Measurements from ENCODE around the gene PTOV1. TPM values are rescaled to one million over a fixed set of nuclear protein-coding genes. Genes with fewer than 3 reads are reported as not detected.

The PTOV1 gene
- total RNA-seq, 1 donor from 2014 or later: 168 TPM

- no peaks in the 10 kb centered on the region for H3K9me3 Mint-ChIP-seq (ENCODE audit: low read depth)
- DNase-seq (ENCODE audit: low spot score): no peak
- peaks cover 40% of the 10 kb centered on the region for H3K4me1 Mint-ChIP-seq (ENCODE audit: low read depth)
- H3K36me3 Mint-ChIP-seq (ENCODE audit: low read depth): peaks cover 3% of the 10 kb centered on the region
- no peak for TF ChIP-seq CTCF (IDR thresholded peaks at IDR 0.05)
- no peaks in the 10 kb centered on the region for H3K27me3 Mint-ChIP-seq (ENCODE audit: low read depth)
- H3K27ac Mint-ChIP-seq (ENCODE audit: unreplicated experiment): peak overlapping the region; percentile 39
- no peak overlapping the region for H3K4me3 Mint-ChIP-seq (ENCODE audit: unreplicated experiment)
These were observed 20.5 kb downstream of the PTOV1 start for GRCh38 chr19:49871349-49871985.

GRCh38 chr19:49872245-49873128 is 21.5 kb downstream of the PTOV1 start:
- no peak overlapping the region for H3K4me3 Mint-ChIP-seq (ENCODE audit: unreplicated experiment)
- peaks cover 35% of the 10 kb centered on the region for H3K4me1 Mint-ChIP-seq (ENCODE audit: low read depth)
- peak overlapping the region; percentile 39 for H3K27ac Mint-ChIP-seq (ENCODE audit: unreplicated experiment)
- no peaks in the 10 kb centered on the region for H3K27me3 Mint-ChIP-seq (ENCODE audit: low read depth)
- peaks cover 3% of the 10 kb centered on the region for H3K36me3 Mint-ChIP-seq (ENCODE audit: low read depth)
- no peaks in the 10 kb centered on the region for H3K9me3 Mint-ChIP-seq (ENCODE audit: low read depth)
- no peak for TF ChIP-seq CTCF (IDR thresholded peaks at IDR 0.05)
- DNase-seq (ENCODE audit: low spot score): peak; percentile 69

- TF ChIP-seq CTCF (IDR thresholded peaks at IDR 0.05): no peak
- DNase-seq (ENCODE audit: low spot score): no peak
- H3K4me3 Mint-ChIP-seq (ENCODE audit: unreplicated experiment): no peak overlapping the region
- H3K9me3 Mint-ChIP-seq (ENCODE audit: low read depth): no peaks in the 10 kb centered on the region
- H3K27ac Mint-ChIP-seq (ENCODE audit: unreplicated experiment): no peak overlapping the region
- H3K36me3 Mint-ChIP-seq (ENCODE audit: low read depth): peaks cover 3% of the 10 kb centered on the region
- no peaks in the 10 kb centered on the region for H3K27me3 Mint-ChIP-seq (ENCODE audit: low read depth)
- peaks cover 32% of the 10 kb centered on the region for H3K4me1 Mint-ChIP-seq (ENCODE audit: low read depth)
These were observed 22.2 kb downstream of the PTOV1 start for GRCh38 chr19:49873129-49873521.

DNA sequence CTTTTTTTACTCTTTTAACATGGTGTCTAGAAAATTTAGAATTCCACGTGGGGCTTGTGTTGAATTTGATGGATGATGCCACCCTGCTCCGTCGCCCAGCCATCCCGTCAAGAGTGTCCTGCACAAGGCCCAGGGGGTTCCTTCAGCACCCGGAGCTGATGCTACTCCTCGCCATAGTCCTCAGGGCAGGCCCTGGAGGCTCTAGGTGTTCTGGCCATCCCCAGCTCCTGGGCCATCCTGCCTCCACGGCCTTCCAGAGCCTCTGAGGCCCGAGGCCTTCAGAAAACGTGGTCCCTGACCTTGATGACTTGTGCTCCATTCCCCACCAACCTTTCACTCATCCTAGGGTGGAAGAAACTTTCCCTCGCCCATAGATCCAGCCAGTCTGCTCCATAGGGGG is 22.9 kb downstream of the PTOV1 start:
- Mint-ChIP-seq H3K4me1 (ENCODE audit: low read depth) (peaks cover 39% of the 10 kb centered on the region), H3K4me3 (ENCODE audit: unreplicated experiment) (no peak overlapping the region), H3K27ac (ENCODE audit: unreplicated experiment) (peak overlapping the region; percentile 8), H3K36me3 (ENCODE audit: low read depth) (peaks cover 4% of the 10 kb centered on the region), H3K9me3 (ENCODE audit: low read depth) (no peaks in the 10 kb centered on the region), H3K27me3 (ENCODE audit: low read depth) (no peaks in the 10 kb centered on the region)
- TF ChIP-seq CTCF (IDR thresholded peaks at IDR 0.05): no peak
- peak; percentile 82 for DNase-seq (ENCODE audit: low spot score)

- H3K36me3 Mint-ChIP-seq (ENCODE audit: low read depth): peaks cover 8% of the 10 kb centered on the region
- DNase-seq (ENCODE audit: low spot score): no peak
- H3K27ac Mint-ChIP-seq (ENCODE audit: unreplicated experiment): peak overlapping the region; percentile 78
- no peaks in the 10 kb centered on the region for H3K9me3 Mint-ChIP-seq (ENCODE audit: low read depth)
- peaks cover 43% of the 10 kb centered on the region for H3K4me1 Mint-ChIP-seq (ENCODE audit: low read depth)
- TF ChIP-seq CTCF (IDR thresholded peaks at IDR 0.05): no peak
- H3K27me3 Mint-ChIP-seq (ENCODE audit: low read depth): no peaks in the 10 kb centered on the region
- H3K4me3 Mint-ChIP-seq (ENCODE audit: unreplicated experiment): peak overlapping the region; percentile 31
These were observed 23.7 kb downstream of the PTOV1 start for GRCh38 chr19:49874503-49875157.
